HG03045 (cell line): ENCODE results near the gene CTNNA1.

Experiments
- ATAC-seq: cut with Tn5 transposase; IDR thresholded peaks from one replicate; pipeline ENCODE4 v1.9.1; 2021; ENCODE audit warnings: mild to moderate bottlenecking, moderate library complexity; ENCODE audit not compliant: unreplicated experiment

CTNNA1 gene

DNA sequence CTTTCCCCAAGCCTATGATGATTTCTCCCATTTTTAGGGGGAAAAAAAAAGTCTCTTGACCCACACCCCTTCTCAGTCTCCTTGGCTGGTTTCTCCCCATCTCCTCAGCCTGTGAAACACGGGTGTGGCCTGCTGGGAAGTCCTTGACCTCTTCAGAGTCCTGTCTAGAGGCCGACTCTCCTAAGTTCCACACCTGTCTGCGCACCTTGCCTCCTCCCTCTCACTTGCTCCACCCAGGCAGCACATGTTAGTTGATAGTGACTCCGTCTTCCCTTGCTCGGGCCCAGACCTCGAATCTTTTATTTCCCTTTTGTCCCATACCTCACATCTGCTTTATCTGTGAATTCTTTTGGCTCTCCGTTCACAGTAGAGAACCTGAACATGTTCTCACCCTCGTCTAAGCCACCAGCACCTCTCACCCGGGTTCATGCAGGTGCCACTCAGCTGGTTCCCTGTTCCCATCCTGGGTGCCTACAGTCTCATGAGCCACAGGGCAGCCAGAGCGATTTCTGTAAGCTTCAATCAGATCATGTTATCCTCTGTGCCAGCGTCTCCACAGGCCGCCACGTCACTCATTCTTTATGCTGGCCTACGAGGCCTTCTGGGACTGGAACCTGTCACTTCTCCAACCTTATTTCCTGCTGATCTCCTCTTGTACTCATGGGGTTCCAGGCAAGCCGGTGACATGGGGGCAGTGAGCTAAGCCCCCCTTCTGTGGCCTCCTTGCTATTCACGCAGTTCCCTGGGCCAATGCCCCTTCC lies 173.6 kb downstream of the CTNNA1 start:
- ATAC-seq = no peak

DNA sequence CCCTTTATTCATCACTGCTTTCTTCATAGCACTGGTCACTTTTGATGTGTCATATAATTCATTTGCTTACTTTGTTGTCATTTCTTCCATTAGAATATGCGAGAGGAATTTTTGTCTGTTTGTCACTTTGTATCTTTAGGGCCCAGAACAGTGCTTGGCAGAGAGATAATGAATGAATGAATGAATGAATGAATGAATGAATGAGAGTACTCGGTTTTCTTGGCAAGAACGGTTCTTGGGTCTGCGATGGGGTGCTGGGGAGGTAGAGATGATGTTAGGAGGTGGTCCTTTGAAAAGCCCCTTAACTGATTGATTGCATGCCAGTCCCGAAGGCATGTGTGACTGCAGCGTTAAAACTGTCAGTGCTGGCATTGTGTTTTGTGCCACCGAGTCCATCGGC lies 174.3 kb downstream of the CTNNA1 start:
- ATAC-seq = no peak

DNA sequence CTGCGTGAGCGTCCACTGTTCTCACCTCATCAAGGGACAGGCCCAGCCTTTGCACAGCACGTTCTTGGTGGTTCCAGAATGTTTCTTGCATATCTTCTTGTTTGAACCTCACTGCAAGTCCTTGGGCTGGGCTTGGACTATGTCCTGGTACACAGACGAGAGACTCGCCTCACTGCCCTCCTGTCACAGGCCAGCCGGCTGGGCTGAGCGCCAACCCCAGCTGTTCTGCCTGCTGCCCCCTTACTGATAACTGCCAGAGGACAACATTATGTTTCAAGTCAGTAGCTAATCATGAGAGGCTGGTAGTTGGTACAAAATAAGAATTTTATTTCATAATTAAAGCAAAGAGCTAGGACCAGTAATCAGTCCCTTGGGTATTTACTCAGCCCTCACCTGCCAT lies 174.8 kb downstream of the CTNNA1 start:
- ATAC-seq = no peak

DNA sequence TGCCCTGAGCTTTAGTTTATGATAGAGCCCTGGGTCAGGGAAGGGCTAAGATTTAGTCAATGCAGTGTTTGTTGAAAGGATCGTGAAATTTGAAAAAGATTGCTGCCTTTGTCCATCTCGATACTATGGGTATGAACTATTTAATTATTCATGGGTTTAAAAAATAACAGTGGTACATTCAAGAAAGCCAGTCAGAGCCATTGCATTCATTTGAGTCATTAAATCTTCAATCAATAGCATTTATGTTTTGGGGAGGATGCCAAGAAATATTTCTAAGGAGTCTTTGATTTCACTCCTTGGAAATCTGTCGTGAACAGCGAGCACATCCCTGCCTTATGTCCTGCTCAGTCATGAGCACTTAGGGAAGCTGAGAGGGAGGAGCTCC lies 176.3 kb downstream of the CTNNA1 start:
- no peak for ATAC-seq

GRCh38 chr5:138930371-138931097 lies 177.3 kb downstream of the CTNNA1 start:
- no peak for ATAC-seq

DNA sequence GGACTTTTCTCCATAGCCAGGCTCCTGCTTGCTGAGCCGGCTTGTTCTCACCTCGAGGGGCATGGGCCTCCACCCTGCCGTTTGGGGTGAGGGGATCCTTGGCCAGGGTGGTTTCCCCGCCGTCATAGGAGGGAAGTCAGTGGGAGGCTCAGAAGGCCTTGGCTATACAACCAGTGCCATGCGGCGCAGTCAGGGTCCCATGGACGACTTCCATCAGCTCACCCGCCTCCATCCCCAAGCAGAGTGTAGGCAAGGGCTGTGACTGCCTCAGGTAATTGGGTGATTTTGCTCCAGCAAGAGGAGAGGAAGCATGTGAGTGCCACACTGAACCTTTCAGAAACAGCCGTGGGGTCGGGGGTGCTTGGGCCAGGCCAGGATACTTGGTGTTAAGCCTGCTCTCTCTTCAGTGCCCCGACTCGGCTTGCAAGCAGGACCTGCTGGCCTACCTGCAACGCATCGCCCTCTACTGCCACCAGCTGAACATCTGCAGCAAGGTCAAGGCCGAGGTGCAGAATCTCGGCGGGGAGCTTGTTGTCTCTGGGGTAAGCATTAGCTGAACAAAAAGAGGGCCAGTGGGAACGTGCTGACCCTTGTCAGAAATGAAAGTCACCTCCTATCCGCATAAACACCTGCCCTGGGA lies 179.1 kb downstream of the CTNNA1 start:
- no peak for ATAC-seq

- ATAC-seq = no peak
These were observed 180.5 kb downstream of the CTNNA1 start for GRCh38 chr5:138933522-138934290.

DNA sequence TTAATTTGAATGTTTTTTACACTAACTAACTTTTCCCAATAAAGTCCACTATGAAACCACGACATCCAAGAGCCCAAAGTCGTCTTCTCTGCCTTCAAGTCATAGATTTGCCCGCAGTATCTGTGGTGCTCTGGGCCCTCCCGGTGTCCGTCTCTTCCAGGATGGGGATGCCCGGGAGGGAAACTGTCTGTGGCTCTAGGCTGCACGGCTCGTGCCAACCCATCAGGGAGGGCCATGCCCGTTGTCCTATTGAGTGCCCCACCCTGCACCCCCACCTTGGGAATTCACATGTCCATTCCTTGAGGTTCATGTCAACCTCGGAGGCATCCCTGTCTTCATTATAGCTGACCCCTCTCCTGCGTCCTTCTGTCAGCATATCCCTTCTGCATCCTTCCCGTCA lies 181.7 kb downstream of the CTNNA1 start:
- no peak for ATAC-seq

GRCh38 chr5:138935466-138935865 lies 182.2 kb downstream of the CTNNA1 start:
- no peak for ATAC-seq

- ATAC-seq = no peak
These were observed 183.2 kb downstream of the CTNNA1 start for GRCh38 chr5:138936225-138936967.

GRCh38 chr5:138936968-138937345 lies 183.7 kb downstream of the CTNNA1 start:
- no peak for ATAC-seq

GRCh38 chr5:138937392-138938387 lies 184.5 kb downstream of the CTNNA1 start:
- no peak for ATAC-seq

GRCh38 chr5:138938526-138938925 lies 185.3 kb downstream of the CTNNA1 start:
- ATAC-seq = no peak

DNA sequence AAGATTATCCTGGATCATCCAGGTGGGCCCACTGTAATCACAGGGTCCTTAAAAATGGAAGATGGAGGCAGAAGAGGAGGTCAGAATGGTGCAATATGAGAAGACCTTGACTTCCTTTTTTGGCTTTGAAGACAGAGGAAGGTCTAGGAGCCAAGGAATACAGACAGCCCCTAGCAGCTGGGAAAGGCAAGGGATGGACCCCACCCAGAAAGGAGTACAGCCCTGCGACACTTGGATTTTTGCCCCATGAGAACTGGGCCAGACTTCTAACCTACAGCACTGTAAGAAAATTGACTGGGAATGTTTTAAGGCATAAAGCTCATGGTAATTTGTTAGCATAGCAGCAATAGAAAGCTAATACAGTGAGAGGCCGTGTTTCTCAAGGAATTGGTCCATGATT lies 188.8 kb downstream of the CTNNA1 start:
- ATAC-seq = no peak

GRCh38 chr5:138942861-138943260 lies 189.6 kb downstream of the CTNNA1 start:
- ATAC-seq = no peak

DNA sequence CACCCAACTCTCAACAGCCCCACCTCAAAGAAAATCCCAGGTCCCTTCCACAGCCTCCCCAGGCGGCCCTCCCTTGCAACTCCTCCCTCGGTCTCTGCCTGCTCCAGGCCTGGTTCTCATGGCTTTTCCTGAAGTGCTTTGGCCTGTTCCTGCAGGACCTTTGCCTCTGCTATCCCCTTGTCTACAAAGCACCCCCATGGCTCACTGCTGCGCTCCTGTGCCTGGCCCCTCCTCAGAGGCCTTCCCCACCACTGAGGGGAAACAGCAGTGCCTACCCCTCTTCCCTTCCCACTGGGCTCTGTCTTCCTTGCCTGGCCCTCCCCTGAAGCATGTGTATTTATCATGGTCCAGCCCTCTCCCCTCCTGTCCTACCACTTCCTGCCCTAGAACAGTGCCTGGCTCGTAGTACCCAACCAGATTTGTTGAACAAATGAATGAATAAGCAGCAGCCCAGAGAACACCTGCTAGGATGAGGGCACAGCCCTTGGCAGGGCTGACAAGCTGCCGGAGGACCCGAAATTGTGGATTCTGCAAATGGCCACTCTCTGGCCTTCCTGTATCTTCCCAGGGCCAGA lies 190.5 kb downstream of the CTNNA1 start:
- no peak for ATAC-seq

DNA sequence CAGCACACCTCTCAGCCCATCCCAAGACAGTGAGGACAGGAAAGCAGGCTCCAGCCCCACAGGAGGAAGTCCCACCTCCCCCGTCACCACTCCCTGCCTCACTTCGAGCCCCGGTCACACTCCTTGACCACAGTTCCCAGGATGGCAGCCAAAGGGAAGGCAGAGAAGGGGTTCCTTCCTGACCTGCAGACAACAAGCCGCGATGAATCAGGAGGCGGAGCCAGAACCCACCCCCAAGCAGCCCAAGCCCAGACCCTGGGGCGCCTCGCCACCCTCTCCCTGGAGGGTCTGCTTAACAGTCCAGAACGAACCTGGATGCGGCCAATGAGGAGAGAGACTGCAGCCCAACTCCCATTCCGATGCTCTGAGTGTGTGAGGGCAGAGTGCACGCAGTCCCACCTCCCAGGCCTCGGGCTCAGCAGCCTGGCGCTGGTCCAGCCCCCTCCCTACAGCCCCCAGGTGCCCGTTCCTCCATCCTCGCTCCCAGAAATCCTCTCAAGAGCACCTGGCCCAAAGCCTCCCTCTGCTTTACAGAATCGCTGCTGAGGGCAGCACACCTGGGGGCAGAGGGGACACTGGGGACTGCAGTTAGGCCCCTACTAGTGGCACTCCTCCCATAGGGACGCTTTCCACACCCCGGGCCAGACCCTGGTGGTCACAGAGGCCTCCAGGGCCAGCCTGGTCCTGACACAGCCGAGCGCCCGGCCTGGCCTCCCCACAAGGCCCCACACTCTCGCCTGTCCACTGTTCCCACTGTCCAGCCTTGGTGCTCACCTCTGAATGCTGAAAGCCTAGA lies 191.5 kb downstream of the CTNNA1 start:
- no peak for ATAC-seq
